Measurements from ENCODE around the gene CUTA. TPM values are rescaled to one million over a fixed set of nuclear protein-coding genes. Genes with fewer than 3 reads are reported as not detected.

The CUTA gene
- total RNA-seq, 2 experiments from 2014 or later: 164 to 175 TPM

GRCh38 chr6:33419580-33420490 is 1.9 kb upstream of the CUTA start, which contains the start of gene SYNGAP1:
SYNGAP1 (plus strand) TSS chr6:33420065; CDS start chr6:33420265, 200 bp downstream.
- Histone ChIP-seq H3K4me3 (ENCODE audit: low read depth, low read length, poor library complexity, severe bottlenecking) (peak within 1 kb of the TSS; percentile 67), H4K20me1 (ENCODE audit: insufficient read depth, low read length) (peaks cover 6% of the 10 kb centered on the region; the same call in 1 of the 2 replicates), H3K4me2 (ENCODE audit: low read length) (peak within 1 kb of the TSS; percentile 95), H2AFZ (ENCODE audit: low read length) (peak within 1 kb of the TSS; percentile 45; the same call in 1 of the 2 replicates), H3K27ac (ENCODE audit: low read depth, low read length, poor library complexity, severe bottlenecking) (peak within 1 kb of the TSS; percentile 76), H3K4me1 (ENCODE audit: insufficient read depth, low read length, poor library complexity, severe bottlenecking) (peaks cover 48% of the 10 kb centered on the region), H3K36me3 (ENCODE audit: insufficient read depth, low read length) (peaks cover 16% of the 10 kb centered on the region), H3K9me2 (ENCODE audit: insufficient read depth, low read length) (no peaks in the 10 kb centered on the region), H3K9me3 (ENCODE audit: low read length) (no peaks in the 10 kb centered on the region), H3K79me2 (ENCODE audit: insufficient read depth, low read depth, low read length) (peaks cover 21% of the 10 kb centered on the region; the same call in 1 of the 2 replicates)
- ChIA-PET CTCF (ENCODE audit: unreplicated experiment) (interaction anchor here (1.4 kb wide), 1 partner anchor 102 kb away, joined by 4 read pairs; the partner anchor contains the start of gene ZBTB22), POLR2A (interaction anchor here (0.6 to 1.2 kb wide), 2 partner anchors 11 to 95 kb away, joined by 4 to 5 read pairs; no protein-coding TSS in a partner anchor)
- no peak for TF ChIP-seq CTCF (conservative IDR thresholded peaks at IDR 0.05; ENCODE audit: low read length)
- no peak for TF ChIP-seq EZH2phosphoT487 (IDR thresholded peaks at IDR 0.05; ENCODE audit: borderline replicate concordance, low read depth, low read length)
- peak; percentile 27 for DNase-seq (ENCODE audit: low spot score)
- intact Hi-C loops (cut with micrococcal nuclease; ENCODE audit: unreplicated experiment): loop anchor here (2.0 to 10.0 kb wide), 2 partner anchors 151 to 215 kb away; partner anchors contain the start of genes HSD17B8, RING1, RXRB and SLC39A7
- no TSS peak for BruUV-seq (replicated peaks)

GRCh38 chr6:33418690-33419291 is 884 bp upstream of the CUTA start:
- H2AFZ ChIP-seq (ENCODE audit: low read length): peak overlapping the region; percentile 71; the same call in 1 of the 2 replicates
- peaks cover 21% of the 10 kb centered on the region; the same call in 1 of the 2 replicates for H3K79me2 ChIP-seq (ENCODE audit: insufficient read depth, low read depth, low read length)
- no peaks in the 10 kb centered on the region for H3K9me2 ChIP-seq (ENCODE audit: insufficient read depth, low read length)
- 0 out of 2 replicates have a peak, but pooled peaks have one; percentile 4 for TF ChIP-seq CTCF (conservative IDR thresholded peaks at IDR 0.05; ENCODE audit: low read length)
- no peak for TF ChIP-seq EZH2phosphoT487 (IDR thresholded peaks at IDR 0.05; ENCODE audit: borderline replicate concordance, low read depth, low read length)
- peak overlapping the region; percentile 67 for H3K4me3 ChIP-seq (ENCODE audit: low read depth, low read length, poor library complexity, severe bottlenecking)
- H3K27ac ChIP-seq (ENCODE audit: low read depth, low read length, poor library complexity, severe bottlenecking): peak overlapping the region; percentile 76
- H3K4me1 ChIP-seq (ENCODE audit: insufficient read depth, low read length, poor library complexity, severe bottlenecking): peaks cover 56% of the 10 kb centered on the region
- TSS peak; percentile 97 for BruUV-seq (replicated peaks)
- CTCF ChIA-PET (ENCODE audit: unreplicated experiment): interaction anchor here (0.6 to 1.4 kb wide), 3 partner anchors 12 to 101 kb away, joined by 3 to 4 read pairs (median 3); partner anchors contain the start of gene ZBTB22
- H3K9me3 ChIP-seq (ENCODE audit: low read length): no peaks in the 10 kb centered on the region
- H4K20me1 ChIP-seq (ENCODE audit: insufficient read depth, low read length): peaks cover 6% of the 10 kb centered on the region; the same call in 1 of the 2 replicates
- POLR2A ChIA-PET: interaction anchor here (0.7 to 1.6 kb wide), 6 partner anchors 10 to 142 kb away, joined by 3 to 5 read pairs (median 4); partner anchors contain the start of genes B3GALT4 and ZBTB22
- H3K4me2 ChIP-seq (ENCODE audit: low read length): peak overlapping the region; percentile 95
- no peak for DNase-seq (ENCODE audit: low spot score)
- H3K36me3 ChIP-seq (ENCODE audit: insufficient read depth, low read length): peaks cover 27% of the 10 kb centered on the region
- intact Hi-C loops (cut with micrococcal nuclease; ENCODE audit: unreplicated experiment): loop anchor here (1.0 to 10.0 kb wide), 4 partner anchors 13 to 214 kb away; partner anchors contain the start of genes HSD17B8, KIFC1, RING1 and RXRB

Measured in OCI-LY7 (cell line).